OCI-LY3 (cell line): ENCODE results near the gene OVCA2.

Experiments used
- EZH2phosphoT487 ChIP-seq: fragments of 200-600 bp; shearing (Covaris generic); IDR thresholded peaks from 2 replicates; pipeline ENCODE4 v1.6.1; 2018; ENCODE audit warnings: antibody characterized with exemption, mixed run types, low read depth
- TF ChIP-seq, protein P1 (sequence below): fragments of 200-600, 300-600 bp; sonication (generic); IDR thresholded peaks from 2 replicates; pipeline ENCODE4 v1.5.1; 2014; ENCODE audit warnings: antibody characterized with exemption, low read length, low read depth

- TF ChIP-seq, protein P1, sequence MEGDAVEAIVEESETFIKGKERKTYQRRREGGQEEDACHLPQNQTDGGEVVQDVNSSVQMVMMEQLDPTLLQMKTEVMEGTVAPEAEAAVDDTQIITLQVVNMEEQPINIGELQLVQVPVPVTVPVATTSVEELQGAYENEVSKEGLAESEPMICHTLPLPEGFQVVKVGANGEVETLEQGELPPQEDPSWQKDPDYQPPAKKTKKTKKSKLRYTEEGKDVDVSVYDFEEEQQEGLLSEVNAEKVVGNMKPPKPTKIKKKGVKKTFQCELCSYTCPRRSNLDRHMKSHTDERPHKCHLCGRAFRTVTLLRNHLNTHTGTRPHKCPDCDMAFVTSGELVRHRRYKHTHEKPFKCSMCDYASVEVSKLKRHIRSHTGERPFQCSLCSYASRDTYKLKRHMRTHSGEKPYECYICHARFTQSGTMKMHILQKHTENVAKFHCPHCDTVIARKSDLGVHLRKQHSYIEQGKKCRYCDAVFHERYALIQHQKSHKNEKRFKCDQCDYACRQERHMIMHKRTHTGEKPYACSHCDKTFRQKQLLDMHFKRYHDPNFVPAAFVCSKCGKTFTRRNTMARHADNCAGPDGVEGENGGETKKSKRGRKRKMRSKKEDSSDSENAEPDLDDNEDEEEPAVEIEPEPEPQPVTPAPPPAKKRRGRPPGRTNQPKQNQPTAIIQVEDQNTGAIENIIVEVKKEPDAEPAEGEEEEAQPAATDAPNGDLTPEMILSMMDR, result no peak
- TF ChIP-seq EZH2phosphoT487, result no peak
Observed at GRCh38 chr17:2075336-2076086, 33.7 kb downstream of the OVCA2 start.
